Suprapubic skin (tissue), 4 donors: ENCODE measurements around the gene KDM2A. TPM values are rescaled to one million over a fixed set of nuclear protein-coding genes. Genes with fewer than 3 reads are reported as not detected.

Source experiments
- DNase-seq, 2 donors: peaks; one replicate each; pipeline ENCODE4 v3.0.0-alpha.2; 2019; ENCODE audit warnings: low spot score in 2 of 2
- H3K27ac ChIP-seq: fragments of 200-600 bp; sonication (generic); one replicate; pipeline ENCODE4 v1.5.1; 2019
- H3K27me3 ChIP-seq: fragments of 200-600 bp; sonication (generic); one replicate; pipeline ENCODE4 v1.5.1; 2019
- H3K36me3 ChIP-seq: fragments of 200-600 bp; sonication (generic); one replicate; pipeline ENCODE4 v1.5.1; 2019
- H3K4me1 ChIP-seq: fragments of 200-600 bp; sonication (generic); one replicate; pipeline ENCODE4 v1.5.1; 2019
- H3K4me3 ChIP-seq: fragments of 200-600 bp; sonication (generic); one replicate; pipeline ENCODE4 v1.5.1; 2019; ENCODE audit warnings: mild to moderate bottlenecking
- H3K9me3 ChIP-seq: fragments of 200-600 bp; sonication (generic); one replicate; pipeline ENCODE4 v1.5.1; 2019
- CTCF ChIP-seq, 2 donors: fragments of 200-600 bp in 1 of 2; fragments of 450-650 bp in 1 of 2; sonication (generic) in 1 of 2; IDR thresholded peaks; one replicate each; pipeline ENCODE4 v1.5.1; 2016 to 2019; ENCODE audit warnings: antibody characterized with exemption in 2 of 2, mild to moderate bottlenecking in 1 of 2, moderate library complexity in 1 of 2
- EP300 ChIP-seq: sonication (generic); formaldehyde crosslinking; IDR thresholded peaks from one replicate; pipeline ENCODE4 v1.6.1; 2017; ENCODE audit warnings: antibody characterized with exemption
- POLR2A ChIP-seq, 2 donors: fragments of 450-650 bp; IDR thresholded peaks; one replicate each; pipeline ENCODE4 v1.6.1; 2017; ENCODE audit warnings: antibody characterized with exemption in 2 of 2, mild to moderate bottlenecking in 2 of 2, moderate library complexity in 2 of 2
- POLR2AphosphoS5 ChIP-seq, 3 donors: sonication (generic); formaldehyde crosslinking; IDR thresholded peaks; one replicate each; pipeline ENCODE4 v1.6.1; 2017; ENCODE audit warnings: antibody characterized with exemption in 3 of 3
- WGBS: methylation state at CpG from one replicate; pipeline ENCODE4 v1.1.5; 2018; 5-methylcytosine and 5-hydroxymethylcytosine counted together
- total RNA-seq, 4 donors: library from RNA; depleted of rRNA; stranded (reverse); fragments of >200 nt; gene quantifications; one replicate each; pipeline ENCODE4 v1.1.0, GENCODE V29; 2016

KDM2A gene
- total RNA-seq, 4 donors from 2014 or later: 76.0 to 142 (median 84.8) TPM

DNA sequence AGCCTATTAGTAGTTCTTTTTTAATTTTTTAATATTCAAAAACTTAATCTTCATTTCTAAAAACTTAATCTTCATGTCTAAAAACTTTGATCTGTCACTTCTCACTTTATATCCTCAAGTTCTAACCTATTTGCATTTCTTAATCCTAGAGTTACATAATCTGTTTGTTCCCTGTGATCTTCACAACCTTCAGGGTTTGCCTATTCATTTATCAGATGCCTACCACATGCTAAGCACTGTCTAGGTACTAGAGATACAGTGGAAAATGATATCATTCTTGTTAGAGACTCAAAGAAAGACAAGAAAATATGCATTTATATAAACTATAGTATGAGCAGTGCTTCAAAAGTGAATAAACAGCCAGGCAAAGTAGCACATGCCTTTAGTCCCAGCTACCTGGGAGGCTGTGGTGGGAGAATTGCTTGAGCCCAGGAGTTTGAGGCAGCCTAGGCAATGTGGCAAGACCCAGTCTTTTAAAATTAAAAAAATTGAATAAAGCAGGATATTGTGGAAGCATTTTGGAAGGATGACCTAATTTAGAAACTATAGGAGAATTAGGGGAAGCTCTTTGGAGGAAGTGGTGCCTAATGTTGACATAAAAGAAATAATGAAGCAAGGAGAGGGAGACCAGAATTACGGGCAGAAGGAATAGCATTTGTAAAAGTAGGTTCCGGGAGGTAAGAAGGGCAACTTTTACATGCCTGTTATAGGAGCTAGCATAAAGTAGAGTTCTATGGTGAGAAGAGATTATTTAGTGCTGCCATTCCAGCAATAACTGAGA, 92.8 kb downstream of the KDM2A start:
- WGBS: 81% methylated on average over 2 of the region's 2 CpGs
- H3K27ac ChIP-seq: no peak overlapping the region

DNA sequence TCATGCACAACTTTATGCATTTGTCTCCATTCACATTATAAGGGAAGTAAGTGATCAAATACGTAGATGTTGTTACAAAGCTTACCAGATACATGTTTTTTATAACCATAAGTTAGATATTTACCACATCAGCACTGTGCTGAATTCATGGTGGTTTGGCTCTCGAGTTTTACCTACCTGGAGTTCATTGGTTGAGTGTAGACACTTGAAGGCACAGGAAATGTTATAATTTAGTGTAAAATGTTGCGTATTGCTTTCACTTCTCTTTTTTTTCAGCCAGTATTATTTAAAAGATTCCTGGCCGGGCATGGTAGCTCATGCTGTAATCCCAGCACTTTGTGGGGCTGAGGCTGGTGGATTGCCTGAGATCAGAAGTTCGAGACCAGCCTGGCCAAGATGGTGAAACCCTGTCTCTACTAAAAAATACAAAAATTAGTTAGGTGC, 94.1 kb downstream of the KDM2A start:
- H3K27me3 ChIP-seq: no peaks in the 10 kb centered on the region
- DNase-seq: no peak
- no peak overlapping the region for H3K27ac ChIP-seq
- TF ChIP-seq POLR2AphosphoS5 (IDR thresholded peaks at IDR 0.05) (no peak), POLR2A (IDR thresholded peaks at IDR 0.05) (no peak), EP300 (no peak), CTCF (IDR thresholded peaks at IDR 0.05) (no peak)
- no peak overlapping the region for H3K4me3 ChIP-seq
- peaks cover 76% of the 10 kb centered on the region for H3K36me3 ChIP-seq
- H3K9me3 ChIP-seq: no peaks in the 10 kb centered on the region
- 87% methylated on average over 5 of the region's 5 CpGs for WGBS
- H3K4me1 ChIP-seq: no peaks in the 10 kb centered on the region

More for the DNA sequence above, 92.8 kb downstream of the KDM2A start:
- TF ChIP-seq EP300: no peak
- no peak for TF ChIP-seq POLR2AphosphoS5 (IDR thresholded peaks at IDR 0.05)
- TF ChIP-seq POLR2A (IDR thresholded peaks at IDR 0.05): no peak
- TF ChIP-seq CTCF (IDR thresholded peaks at IDR 0.05): no peak
- no peaks in the 10 kb centered on the region for H3K9me3 ChIP-seq
- H3K4me3 ChIP-seq: no peak overlapping the region
- no peaks in the 10 kb centered on the region for H3K27me3 ChIP-seq
- no peak for DNase-seq
- H3K36me3 ChIP-seq: peaks cover 73% of the 10 kb centered on the region
- H3K4me1 ChIP-seq: no peaks in the 10 kb centered on the region

DNA sequence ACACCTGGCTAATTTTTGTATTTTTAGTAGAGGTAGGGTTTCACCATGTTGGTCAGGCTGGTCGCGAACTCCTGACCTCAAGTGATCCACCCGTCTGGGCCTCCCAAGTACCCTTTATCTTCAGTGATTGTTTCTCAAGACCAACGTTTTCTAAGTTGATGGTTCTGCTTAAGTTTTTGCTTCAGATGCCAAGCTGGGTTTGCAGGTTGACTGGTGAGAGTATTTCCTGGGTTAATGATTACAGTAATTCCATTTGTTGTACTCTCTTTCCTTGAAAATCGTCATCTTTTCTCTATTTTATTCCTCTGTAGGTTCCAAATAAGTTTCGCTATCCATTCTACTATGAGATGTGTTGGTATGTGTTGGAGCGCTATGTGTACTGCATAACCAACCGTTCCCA, 108.7 kb downstream of the KDM2A start:
- Histone ChIP-seq H3K36me3 (peaks cover 80% of the 10 kb centered on the region), H3K4me3 (no peak overlapping the region), H3K4me1 (no peaks in the 10 kb centered on the region), H3K9me3 (no peaks in the 10 kb centered on the region), H3K27ac (no peak overlapping the region), H3K27me3 (no peaks in the 10 kb centered on the region)
- 89% methylated on average over 8 of the region's 8 CpGs for WGBS
- DNase-seq: no peak
- no peak for TF ChIP-seq POLR2AphosphoS5 (IDR thresholded peaks at IDR 0.05)
- TF ChIP-seq CTCF (IDR thresholded peaks at IDR 0.05): no peak

- Histone ChIP-seq H3K4me1 (peaks cover 12% of the 10 kb centered on the region), H3K9me3 (no peaks in the 10 kb centered on the region), H3K27ac (no peak overlapping the region), H3K27me3 (no peaks in the 10 kb centered on the region), H3K4me3 (no peak overlapping the region), H3K36me3 (peaks cover 64% of the 10 kb centered on the region)
- 86% methylated on average over 3 of the region's 3 CpGs for WGBS
- TF ChIP-seq POLR2AphosphoS5 (IDR thresholded peaks at IDR 0.05) (no peak), EP300 (no peak), CTCF (IDR thresholded peaks at IDR 0.05) (no peak), POLR2A (IDR thresholded peaks at IDR 0.05) (no peak)
- no peak for DNase-seq
These were observed 111.3 kb downstream of the KDM2A start for GRCh38 chr11:67230406-67230805.

DNA sequence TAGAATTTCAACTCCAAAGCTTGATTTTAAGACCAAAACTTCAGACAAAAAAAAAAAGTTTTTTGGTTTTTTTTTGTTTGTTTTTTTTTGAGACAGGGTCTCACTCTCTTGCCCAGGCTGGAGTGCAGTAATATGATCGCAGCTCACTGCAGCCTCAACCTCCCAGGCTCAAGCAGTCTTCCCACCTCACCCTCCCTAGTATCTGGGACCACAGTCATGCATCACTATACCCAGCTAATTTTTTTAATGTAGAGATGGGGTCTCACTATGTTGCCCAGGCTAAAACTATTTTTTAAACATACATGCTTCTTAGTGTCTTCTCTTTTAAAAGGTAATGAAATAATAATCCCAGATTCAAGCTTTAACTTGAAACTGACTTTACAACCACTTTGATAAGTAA, 111.8 kb downstream of the KDM2A start:
- H3K27ac ChIP-seq: no peak overlapping the region
- no peak overlapping the region for H3K4me3 ChIP-seq
- TF ChIP-seq POLR2A (IDR thresholded peaks at IDR 0.05) (no peak), CTCF (IDR thresholded peaks at IDR 0.05) (no peak)
- H3K9me3 ChIP-seq: no peaks in the 10 kb centered on the region
- no peak for DNase-seq
- H3K27me3 ChIP-seq: no peaks in the 10 kb centered on the region
- peaks cover 60% of the 10 kb centered on the region for H3K36me3 ChIP-seq
- 97% methylated on average over 1 of the region's 1 CpG for WGBS
- H3K4me1 ChIP-seq: peaks cover 12% of the 10 kb centered on the region
